Lung (tissue), 12 donors: ENCODE measurements around the gene SAG. TPM values are rescaled to one million over a fixed set of nuclear protein-coding genes. Genes with fewer than 3 reads are reported as not detected.

ENCODE experiments used
- ATAC-seq: fragments of 200-7000 bp; cut with Tn5 transposase; one replicate; pipeline ENCODE4 v1.9.1; 2020; ENCODE audit warnings: moderate number of reproducible peaks; ENCODE audit not compliant: insufficient read depth, low FRiP score
- DNase-seq, 3 donors: peaks; one replicate each; pipeline ENCODE4 v3.0.0-alpha.2; 2013 to 2017
- H3K27ac ChIP-seq, 2 donors: one replicate each; pipeline ENCODE4 v1.5.1; 2013; ENCODE audit warnings: mild to moderate bottlenecking in 2 of 2, moderate library complexity in 2 of 2, control low read depth in 1 of 2, inconsistent platforms in 1 of 2, low read depth in 1 of 2, low read length in 1 of 2
- H3K27me3 ChIP-seq, 3 donors: one replicate each; pipeline ENCODE4 v1.5.1; 2013; ENCODE audit warnings: low read length in 2 of 3; ENCODE audit not compliant: control insufficient read depth in 3 of 3, insufficient read depth in 3 of 3
- H3K36me3 ChIP-seq, 4 donors: one replicate each; pipeline ENCODE4 v1.5.1; 2013; ENCODE audit warnings: low read length in 4 of 4, mild to moderate bottlenecking in 1 of 4, moderate library complexity in 1 of 4; ENCODE audit not compliant: control insufficient read depth in 4 of 4, insufficient read depth in 4 of 4
- H3K4me1 ChIP-seq, 5 donors: one replicate each; pipeline ENCODE4 v1.5.1; 2013; ENCODE audit warnings: low read length in 5 of 5, mild to moderate bottlenecking in 2 of 5, moderate library complexity in 1 of 5; ENCODE audit not compliant: control insufficient read depth in 5 of 5, insufficient read depth in 5 of 5
- H3K4me3 ChIP-seq: one replicate; pipeline ENCODE4 v1.5.1; 2013; ENCODE audit warnings: mild to moderate bottlenecking, control low read depth, moderate library complexity
- H3K9ac ChIP-seq, 2 donors: one replicate each; pipeline ENCODE4 v1.5.1; 2013; ENCODE audit warnings: low read length in 2 of 2, control low read depth in 1 of 2; ENCODE audit not compliant: insufficient read depth in 1 of 2
- H3K9me3 ChIP-seq, 4 donors: one replicate each; pipeline ENCODE4 v1.5.1; 2013; ENCODE audit warnings: low read length in 3 of 4, mild to moderate bottlenecking in 1 of 4, moderate library complexity in 1 of 4; ENCODE audit not compliant: control insufficient read depth in 4 of 4, insufficient read depth in 3 of 4
- WGBS, 2 donors: extraction: QIAGEN DNeasy Blood & Tissue Kit; methylation state at CpG; one replicate each; pipeline ENCODE4 v1.1.7; 2013; 5-methylcytosine and 5-hydroxymethylcytosine counted together
- polyA plus RNA-seq, 2 donors: library from polyadenylated mRNA; stranded (reverse); fragments of 200-250 nt; gene quantifications; one replicate each; pipeline ENCODE4 v1.2.1, GENCODE V29; 2013
- total RNA-seq, 2 donors: library from RNA; depleted of rRNA in 1 of 2; stranded (reverse); fragments of >200 nt in 1 of 2; gene quantifications; one replicate each; pipeline ENCODE4 v1.2.1, GENCODE V29; 2014 to 2021
- TF ChIP-seq, protein P1 (sequence below): IDR thresholded peaks from 2 replicates; pipeline ENCODE4 v1.5.1; 2012; ENCODE audit warnings: mild to moderate bottlenecking; ENCODE audit errors: control extremely low read depth, extremely low read depth
- donor health status: control.
- donor health status: control.
- donor health status: Bipolar disorder and iron deficiency.
- donor health status: healthy.
- donor health status: DM: yes; HTN: yes; CAD: no.

SAG gene
- total and polyA plus RNA-seq, 4 donors = 0.03 to 0.46 (median 0.22) TPM; not detected in 1

DNA sequence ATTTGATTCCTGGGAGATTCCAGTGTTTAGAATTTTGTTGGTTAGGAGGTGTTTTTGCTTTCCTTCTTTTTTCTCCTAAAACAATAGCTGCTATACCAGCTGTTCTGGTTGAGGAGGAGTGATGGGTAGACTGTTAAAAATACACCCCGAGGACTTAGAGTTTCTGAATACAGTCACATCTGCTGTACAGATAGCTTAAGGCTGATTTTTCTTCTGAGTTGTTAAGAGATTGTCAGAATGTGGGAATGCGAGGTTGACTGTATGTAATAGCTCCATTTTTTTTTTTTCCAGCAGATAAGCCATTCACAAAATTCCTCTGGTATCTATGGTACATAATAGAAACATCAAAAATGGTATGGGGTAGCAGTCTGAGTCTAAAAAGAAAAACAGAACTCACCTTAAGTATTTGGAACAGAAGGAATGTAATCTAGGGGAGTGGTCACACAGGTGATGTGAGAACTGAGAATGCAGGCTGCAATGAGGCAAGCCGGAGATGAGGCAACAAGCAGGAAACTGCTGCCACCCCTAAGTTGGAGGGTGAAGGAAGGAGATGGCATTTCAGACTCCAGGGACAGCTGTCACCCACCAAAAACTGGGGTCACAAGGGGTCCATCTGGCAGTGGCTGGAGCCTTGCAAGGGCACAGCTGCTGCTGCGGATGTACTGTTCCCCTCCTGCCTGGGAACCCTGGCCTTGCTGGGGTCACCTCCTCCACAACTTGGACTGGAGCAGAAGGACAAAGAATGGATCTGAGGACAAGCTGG lies 49.1 kb downstream of the SAG start:
- H3K9ac ChIP-seq = no peak overlapping the region
- H3K9me3 ChIP-seq = no peaks in the 10 kb centered on the region
- H3K4me3 ChIP-seq = peak overlapping the region; percentile 6
- H3K4me1 ChIP-seq = peaks cover 0 to 21% (median 6%) of the 10 kb centered on the region in 5 donors
- ATAC-seq (no peak), DNase-seq (no peak)
- H3K27me3 ChIP-seq = no peaks in the 10 kb centered on the region
- H3K36me3 ChIP-seq = no peaks in the 10 kb centered on the region
- TF ChIP-seq, protein P1, sequence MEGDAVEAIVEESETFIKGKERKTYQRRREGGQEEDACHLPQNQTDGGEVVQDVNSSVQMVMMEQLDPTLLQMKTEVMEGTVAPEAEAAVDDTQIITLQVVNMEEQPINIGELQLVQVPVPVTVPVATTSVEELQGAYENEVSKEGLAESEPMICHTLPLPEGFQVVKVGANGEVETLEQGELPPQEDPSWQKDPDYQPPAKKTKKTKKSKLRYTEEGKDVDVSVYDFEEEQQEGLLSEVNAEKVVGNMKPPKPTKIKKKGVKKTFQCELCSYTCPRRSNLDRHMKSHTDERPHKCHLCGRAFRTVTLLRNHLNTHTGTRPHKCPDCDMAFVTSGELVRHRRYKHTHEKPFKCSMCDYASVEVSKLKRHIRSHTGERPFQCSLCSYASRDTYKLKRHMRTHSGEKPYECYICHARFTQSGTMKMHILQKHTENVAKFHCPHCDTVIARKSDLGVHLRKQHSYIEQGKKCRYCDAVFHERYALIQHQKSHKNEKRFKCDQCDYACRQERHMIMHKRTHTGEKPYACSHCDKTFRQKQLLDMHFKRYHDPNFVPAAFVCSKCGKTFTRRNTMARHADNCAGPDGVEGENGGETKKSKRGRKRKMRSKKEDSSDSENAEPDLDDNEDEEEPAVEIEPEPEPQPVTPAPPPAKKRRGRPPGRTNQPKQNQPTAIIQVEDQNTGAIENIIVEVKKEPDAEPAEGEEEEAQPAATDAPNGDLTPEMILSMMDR = no peak
- peak overlapping the region in 1 of 2 donors; percentile 51 for H3K27ac ChIP-seq
- 54 to 67% methylated on average over 4 of the region's 4 CpGs for WGBS, 2 donors

DNA sequence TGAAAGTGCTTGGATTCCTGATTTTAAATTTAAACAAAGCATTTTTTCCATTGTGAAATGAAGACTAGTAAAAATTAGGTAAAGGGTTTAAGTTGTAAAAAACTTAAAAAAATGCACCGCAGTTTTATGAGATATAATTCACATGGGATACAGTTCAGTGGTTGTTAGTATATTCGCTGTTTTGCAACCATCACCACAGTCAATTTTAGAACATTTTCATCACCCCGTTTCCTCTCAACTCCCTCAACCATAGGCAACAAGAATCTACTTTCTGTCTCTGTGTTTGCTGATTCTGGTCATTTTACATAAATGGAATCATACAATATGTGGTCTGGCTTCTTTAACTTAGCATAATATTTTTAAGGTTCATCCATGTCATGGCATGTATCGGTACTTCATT lies 50.7 kb downstream of the SAG start:
- H3K9me3 ChIP-seq = no peaks in the 10 kb centered on the region
- H3K27me3 ChIP-seq = no peaks in the 10 kb centered on the region
- no peak for DNase-seq
- no peak overlapping the region for H3K4me3 ChIP-seq
- H3K27ac ChIP-seq = no peak overlapping the region
- no peak for ATAC-seq
- H3K9ac ChIP-seq = no peak overlapping the region
- H3K4me1 ChIP-seq = peaks cover 0 to 18% (median 6%) of the 10 kb centered on the region in 5 donors
- peaks cover 0 to under 1% (median under 1%) of the 10 kb centered on the region in 4 donors for H3K36me3 ChIP-seq
- TF ChIP-seq, protein P1 = no peak
- 39 to 76% methylated on average over 4 of the region's 4 CpGs for WGBS, 2 donors

DNA sequence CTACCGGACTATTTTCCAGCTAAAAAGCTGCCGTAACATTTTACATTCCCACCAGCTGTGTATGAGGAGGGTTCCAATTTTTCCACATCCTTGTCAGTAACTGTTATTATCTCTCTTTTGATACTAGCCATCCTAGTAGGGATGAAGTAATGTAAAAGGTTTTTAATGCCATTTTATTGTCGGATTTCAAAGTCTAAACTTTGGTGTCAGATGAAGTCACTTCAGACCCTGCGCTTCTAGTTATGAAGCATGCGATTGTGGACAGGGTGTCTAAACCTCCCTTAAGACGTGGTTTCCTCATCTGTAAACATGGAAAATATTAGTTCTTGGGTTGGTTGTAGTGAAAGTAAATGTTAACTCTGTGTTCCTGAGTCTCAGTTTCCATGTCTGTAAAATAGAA lies 51.3 kb downstream of the SAG start:
- no peaks in the 10 kb centered on the region for H3K9me3 ChIP-seq
- no peak overlapping the region for H3K4me3 ChIP-seq
- TF ChIP-seq, protein P1 = no peak
- H3K36me3 ChIP-seq = peaks cover 0 to 6% (median 2%) of the 10 kb centered on the region in 4 donors
- no peak overlapping the region for H3K9ac ChIP-seq
- no peak for DNase-seq
- H3K4me1 ChIP-seq = peaks cover 0 to 13% (median 6%) of the 10 kb centered on the region in 5 donors
- ATAC-seq = no peak
- 61 to 84% methylated on average over 6 of the region's 6 CpGs for WGBS, 2 donors
- no peaks in the 10 kb centered on the region for H3K27me3 ChIP-seq
- no peak overlapping the region for H3K27ac ChIP-seq

DNA sequence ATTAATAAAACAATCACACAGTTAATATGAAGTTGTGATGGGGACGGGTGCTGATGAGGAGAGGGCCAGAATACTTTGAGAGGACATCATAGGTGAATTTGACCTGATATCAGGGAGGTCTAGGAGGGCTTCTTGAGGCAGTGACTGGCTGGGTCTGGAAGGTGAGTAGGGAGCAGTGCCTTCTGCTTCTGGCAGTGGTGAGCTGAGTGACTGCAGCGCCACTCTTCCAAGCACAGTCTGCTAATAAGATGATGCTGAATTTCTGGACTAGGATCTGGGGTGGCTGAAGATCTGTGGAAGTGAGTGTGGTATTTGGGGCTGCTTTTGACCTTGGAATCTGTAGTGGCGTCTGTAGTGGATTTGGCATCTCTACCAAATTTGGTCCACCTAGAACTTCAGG lies 52.2 kb downstream of the SAG start:
- Histone ChIP-seq H3K4me3 (no peak overlapping the region), H3K4me1 (peaks cover 0 to 13% (median 6%) of the 10 kb centered on the region in 5 donors), H3K9me3 (peaks cover 0 to 2% (median 0%) of the 10 kb centered on the region in 4 donors), H3K36me3 (peaks cover 0 to 6% (median 2%) of the 10 kb centered on the region in 4 donors), H3K27me3 (no peaks in the 10 kb centered on the region), H3K27ac (no peak overlapping the region), H3K9ac (no peak overlapping the region)
- no peak for ATAC-seq
- TF ChIP-seq, protein P1 = no peak
- 92 to 94% methylated on average over 3 of the region's 3 CpGs for WGBS, 2 donors
- DNase-seq = no peak
